Stimulated activated CD4-positive, alpha-beta T cell treated with anti-CD3 and anti-CD28 coated beads, Interleukin-15, amount 100 ng/mL, for 48 hours (primary cell): ENCODE results near the gene AK1.

Experiments used
- DNase-seq, 2 donors: peaks; one replicate each; pipeline ENCODE4 v3.0.0-alpha.2; 2020; ENCODE audit warnings: low read depth in 2 of 2

The AK1 gene

GRCh38 chr9:127817881-127818434, 59.5 kb downstream of the AK1 start:
- DNase-seq, result no peak

- DNase-seq, result no peak
Measured at GRCh38 chr9:127816728-127817127, 60.7 kb downstream of the AK1 start.
